ENCODE measurements around the gene ADGRD2. TPM values are rescaled to one million over a fixed set of nuclear protein-coding genes. Genes with fewer than 3 reads are reported as not detected.
A peak's percentile ranks its signal among the peaks of the same experiment; 100 is the strongest.

Gene ADGRD2
- total RNA-seq, 1 donor from 2014 or later = not detected

- Mint-ChIP-seq H3K27ac (ENCODE audit: unreplicated experiment) (no peak overlapping the region), H3K9me3 (ENCODE audit: unreplicated experiment) (no peaks in the 10 kb centered on the region), H3K27me3 (ENCODE audit: unreplicated experiment) (peaks cover 32% of the 10 kb centered on the region), H3K4me3 (ENCODE audit: unreplicated experiment) (peak overlapping the region; percentile 29), H3K36me3 (ENCODE audit: unreplicated experiment) (peaks cover 2% of the 10 kb centered on the region), H3K4me1 (ENCODE audit: unreplicated experiment) (peaks cover 5% of the 10 kb centered on the region)
- no peak for TF ChIP-seq CTCF (IDR thresholded peaks at IDR 0.05)
- DNase-seq (ENCODE audit: extremely low spot score, unreplicated experiment) = no peak
Measured at GRCh38 chr9:124505006-124505900, 55.0 kb downstream of the ADGRD2 start.

- Mint-ChIP-seq H3K9me3 (ENCODE audit: unreplicated experiment) (no peaks in the 10 kb centered on the region), H3K4me1 (ENCODE audit: unreplicated experiment) (peaks cover 5% of the 10 kb centered on the region), H3K4me3 (ENCODE audit: unreplicated experiment) (no peak overlapping the region), H3K27ac (ENCODE audit: unreplicated experiment) (no peak overlapping the region), H3K36me3 (ENCODE audit: unreplicated experiment) (peaks cover 2% of the 10 kb centered on the region), H3K27me3 (ENCODE audit: unreplicated experiment) (peaks cover 28% of the 10 kb centered on the region)
- DNase-seq (ENCODE audit: extremely low spot score, unreplicated experiment) = no peak
- TF ChIP-seq CTCF (IDR thresholded peaks at IDR 0.05) = no peak
Measured at GRCh38 chr9:124505901-124506346, 55.7 kb downstream of the ADGRD2 start.

- TF ChIP-seq CTCF (IDR thresholded peaks at IDR 0.05) = no peak
- Mint-ChIP-seq H3K27me3 (ENCODE audit: unreplicated experiment) (peaks cover 24% of the 10 kb centered on the region), H3K9me3 (ENCODE audit: unreplicated experiment) (no peaks in the 10 kb centered on the region)
Measured at GRCh38 chr9:124506433-124506832, 56.2 kb downstream of the ADGRD2 start.

GRCh38 chr9:124506931-124507879, 57.0 kb downstream of the ADGRD2 start, which contains the start of gene NR5A1:
Gene NR5A1, minus strand, starts transcription at chr9:124507399. Its CDS starts 4,004 bp downstream, at chr9:124503395.
- no peak for DNase-seq (ENCODE audit: extremely low spot score, unreplicated experiment)
- H3K36me3 Mint-ChIP-seq (ENCODE audit: unreplicated experiment) = peaks cover 2% of the 10 kb centered on the region
- H3K9me3 Mint-ChIP-seq (ENCODE audit: unreplicated experiment) = no peaks in the 10 kb centered on the region
- no peak within 1 kb of the TSS for H3K4me3 Mint-ChIP-seq (ENCODE audit: unreplicated experiment)
- peaks cover 16% of the 10 kb centered on the region for H3K27me3 Mint-ChIP-seq (ENCODE audit: unreplicated experiment)
- no peak within 1 kb of the TSS for H3K27ac Mint-ChIP-seq (ENCODE audit: unreplicated experiment)
- H3K4me1 Mint-ChIP-seq (ENCODE audit: unreplicated experiment) = peaks cover 5% of the 10 kb centered on the region
- TF ChIP-seq CTCF (IDR thresholded peaks at IDR 0.05) = no peak

More at GRCh38 chr9:124506433-124506832, 56.2 kb downstream of the ADGRD2 start:
- Mint-ChIP-seq H3K4me1 (ENCODE audit: unreplicated experiment) (peaks cover 5% of the 10 kb centered on the region), H3K36me3 (ENCODE audit: unreplicated experiment) (peaks cover 2% of the 10 kb centered on the region), H3K4me3 (ENCODE audit: unreplicated experiment) (no peak overlapping the region), H3K27ac (ENCODE audit: unreplicated experiment) (no peak overlapping the region)
- no peak for DNase-seq (ENCODE audit: extremely low spot score, unreplicated experiment)

Data from osteocyte (in vitro differentiated cells).